HG03045 (cell line): Measurements from ENCODE around the gene OPCML.

ENCODE experiments used
- ATAC-seq: cut with Tn5 transposase; IDR thresholded peaks from one replicate; pipeline ENCODE4 v1.9.1; 2021; ENCODE audit warnings: mild to moderate bottlenecking, moderate library complexity; ENCODE audit not compliant: unreplicated experiment

Gene OPCML

GRCh38 chr11:132910011-132910760 lies 622.1 kb downstream of the OPCML start:
- ATAC-seq = no peak

- no peak for ATAC-seq
Measured at GRCh38 chr11:132909021-132909606, 623.2 kb downstream of the OPCML start.

- ATAC-seq = no peak
Measured at GRCh38 chr11:132908414-132908810, 623.9 kb downstream of the OPCML start.

GRCh38 chr11:132907651-132908413 lies 624.5 kb downstream of the OPCML start:
- ATAC-seq = no peak

GRCh38 chr11:132904607-132905006 lies 627.7 kb downstream of the OPCML start:
- ATAC-seq = no peak

GRCh38 chr11:132904091-132904490 lies 628.2 kb downstream of the OPCML start:
- ATAC-seq = no peak

GRCh38 chr11:132901638-132902471 lies 630.4 kb downstream of the OPCML start:
- no peak for ATAC-seq

GRCh38 chr11:132898676-132899075 lies 633.6 kb downstream of the OPCML start:
- no peak for ATAC-seq

- ATAC-seq = no peak
Measured at GRCh38 chr11:132898021-132898420, 634.3 kb downstream of the OPCML start.

- no peak for ATAC-seq
Measured at GRCh38 chr11:132895340-132895739, 637.0 kb downstream of the OPCML start.

- no peak for ATAC-seq
Measured at GRCh38 chr11:132894606-132895005, 637.7 kb downstream of the OPCML start.

GRCh38 chr11:132892876-132893275 lies 639.4 kb downstream of the OPCML start:
- no peak for ATAC-seq

- no peak for ATAC-seq
Measured at GRCh38 chr11:132888226-132888625, 644.1 kb downstream of the OPCML start.

- no peak for ATAC-seq
Measured at GRCh38 chr11:132886335-132886734, 646.0 kb downstream of the OPCML start.

GRCh38 chr11:132883241-132883640 lies 649.1 kb downstream of the OPCML start:
- ATAC-seq = no peak

- no peak for ATAC-seq
Measured at GRCh38 chr11:132881622-132882021, 650.7 kb downstream of the OPCML start.

- ATAC-seq = no peak
Measured at GRCh38 chr11:132878111-132878510, 654.2 kb downstream of the OPCML start.

GRCh38 chr11:132876705-132877104 lies 655.6 kb downstream of the OPCML start:
- ATAC-seq = no peak

GRCh38 chr11:132876239-132876638 lies 656.1 kb downstream of the OPCML start:
- no peak for ATAC-seq

- no peak for ATAC-seq
Measured at GRCh38 chr11:132874638-132875037, 657.7 kb downstream of the OPCML start.

GRCh38 chr11:132873841-132874240 lies 658.5 kb downstream of the OPCML start:
- ATAC-seq = no peak
